GM12892 (cell line): ENCODE measurements around the gene TMEM30A. TPM values are rescaled to one million over a fixed set of nuclear protein-coding genes. Genes with fewer than 3 reads are reported as not detected.

Experiments used
- DNase-seq: peaks from one replicate; pipeline ENCODE4 v3.0.0; 2011; ENCODE audit not compliant: insufficient read length
- FAIRE-seq: peaks from 2 replicates; lab custom pipeline; 2011; peaks lifted over from hg19 to GRCh38; lab: Jason Lieb, UNC
- POLR2A ChIP-seq: IDR thresholded peaks from 2 replicates; pipeline ENCODE4 v1.6.1; 2011; ENCODE audit warnings: low read depth, low read length, control low read depth
- POLR2AphosphoS5 ChIP-seq: IDR thresholded peaks from 2 replicates; pipeline ENCODE4 v1.6.1; 2011; ENCODE audit warnings: low read depth, low read length, control low read depth
- TAF1 ChIP-seq: IDR thresholded peaks from 2 replicates; pipeline ENCODE4 v1.6.1; 2011; ENCODE audit warnings: low read depth, mild to moderate bottlenecking, control low read depth, low read length, borderline replicate concordance
- polyA plus RNA-seq: library from polyadenylated mRNA; unstranded; fragments of >200 nt; gene quantifications from one replicate; pipeline ENCODE4 v1.2.1, GENCODE V29; 2012; ENCODE audit warnings: missing spikeins, inconsistent platforms; ENCODE audit not compliant: missing spikeins

TMEM30A gene
- polyA plus RNA-seq, result 46.2 TPM

GRCh38 chr6:75284632-75285282 is at the start of gene TMEM30A:
TSS of gene TMEM30A (minus strand) at chr6:75284792. CDS start at chr6:75284638, 154 bp downstream.
- FAIRE-seq (peak; percentile 100), DNase-seq (peak; percentile 67)
- TF ChIP-seq TAF1, result peak; percentile 86
- peak; percentile 97 for TF ChIP-seq POLR2A
- peak; percentile 97 for TF ChIP-seq POLR2AphosphoS5

GRCh38 chr6:75333676-75334200 is 49.1 kb upstream of the TMEM30A start:
- DNase-seq (no peak), FAIRE-seq (no peak)
- TF ChIP-seq POLR2A (no peak), TAF1 (no peak), POLR2AphosphoS5 (no peak)

GRCh38 chr6:75331151-75331550 is 46.6 kb upstream of the TMEM30A start:
- TF ChIP-seq TAF1, result no peak
- no peak for TF ChIP-seq POLR2AphosphoS5
- no peak for TF ChIP-seq POLR2A
- DNase-seq (no peak), FAIRE-seq (no peak)

GRCh38 chr6:75329703-75330102 is 45.1 kb upstream of the TMEM30A start:
- FAIRE-seq, result no peak
- TF ChIP-seq POLR2AphosphoS5 (no peak), POLR2A (no peak), TAF1 (no peak)
- DNase-seq, result no peak

GRCh38 chr6:75327807-75328206 is 43.2 kb upstream of the TMEM30A start:
- FAIRE-seq (no peak), DNase-seq (no peak)
- TF ChIP-seq POLR2AphosphoS5, result no peak
- TF ChIP-seq POLR2A, result no peak
- no peak for TF ChIP-seq TAF1

- FAIRE-seq, result no peak
Observed at GRCh38 chr6:75326557-75327258, 42.1 kb upstream of the TMEM30A start.

GRCh38 chr6:75318900-75319299 is 34.3 kb upstream of the TMEM30A start:
- FAIRE-seq, result no peak
- TF ChIP-seq POLR2AphosphoS5 (no peak), POLR2A (no peak), TAF1 (no peak)
- no peak for DNase-seq

More at GRCh38 chr6:75326557-75327258, 42.1 kb upstream of the TMEM30A start:
- TF ChIP-seq POLR2A (no peak), POLR2AphosphoS5 (no peak), TAF1 (no peak)
- DNase-seq, result no peak

- FAIRE-seq (no peak), DNase-seq (no peak)
- TF ChIP-seq POLR2AphosphoS5 (no peak), TAF1 (no peak), POLR2A (no peak)
Observed at GRCh38 chr6:75317503-75318206, 33.1 kb upstream of the TMEM30A start.

GRCh38 chr6:75315978-75316377 is 31.4 kb upstream of the TMEM30A start:
- DNase-seq, result no peak
- FAIRE-seq, result no peak
- TF ChIP-seq TAF1 (no peak), POLR2AphosphoS5 (no peak), POLR2A (no peak)

GRCh38 chr6:75308250-75308988 is 23.8 kb upstream of the TMEM30A start:
- TF ChIP-seq POLR2AphosphoS5 (no peak), POLR2A (no peak), TAF1 (no peak)
- FAIRE-seq (no peak), DNase-seq (no peak)

GRCh38 chr6:75307364-75308004 is 22.9 kb upstream of the TMEM30A start:
- TF ChIP-seq TAF1, result no peak
- no peak for TF ChIP-seq POLR2A
- TF ChIP-seq POLR2AphosphoS5, result no peak
- FAIRE-seq (no peak), DNase-seq (no peak)
